Esophagus squamous epithelium (tissue), 5 donors: ENCODE results near the gene CRX. TPM values are rescaled to one million over a fixed set of nuclear protein-coding genes. Genes with fewer than 3 reads are reported as not detected.

ENCODE experiments used
- DNase-seq: peaks from one replicate; lab custom pipeline; 2025; lab: John Stamatoyannopoulos, UW
- H3K27ac ChIP-seq, 4 donors: fragments of 200-600 bp; sonication (generic); one replicate each; pipeline ENCODE4 v1.5.1; 2016 to 2019; ENCODE audit warnings: mild to moderate bottlenecking in 1 of 4
- H3K27me3 ChIP-seq, 4 donors: fragments of 200-600 bp; sonication (generic); 1 replicate in 3 of 4; 2 replicates in 1 of 4; pipeline versions ENCODE4 v1.5.1 to v1.6.0; 2017 to 2021; ENCODE audit warnings: antibody characterized with exemption in 1 of 4
- H3K36me3 ChIP-seq, 3 donors: fragments of 200-600 bp; sonication (generic); one replicate each; pipeline ENCODE4 v1.5.1; 2016 to 2019
- H3K4me1 ChIP-seq, 3 donors: fragments of 200-600 bp; sonication (generic); one replicate each; pipeline ENCODE4 v1.5.1; 2017 to 2019
- H3K4me3 ChIP-seq, 4 donors: fragments of 200-600 bp; sonication (generic); 1 replicate in 3 of 4; 2 replicates in 1 of 4; pipeline ENCODE4 v1.5.1; 2016 to 2019; ENCODE audit warnings: mild to moderate bottlenecking in 2 of 4, moderate library complexity in 1 of 4
- H3K9me3 ChIP-seq, 3 donors: fragments of 200-600 bp; sonication (generic); one replicate each; pipeline ENCODE4 v1.5.1; 2016 to 2019
- CTCF ChIP-seq, 6 experiments: fragments of 450-650 bp in 4 of 6; fragments of 200-600 bp in 2 of 6; sonication (generic) in 2 of 6; IDR thresholded peaks; one replicate each; pipeline ENCODE4 v1.5.1; 2016 to 2019; ENCODE audit warnings: antibody characterized with exemption in 6 of 6, mild to moderate bottlenecking in 4 of 6, moderate library complexity in 4 of 6
- POLR2A ChIP-seq, 4 donors: fragments of 450-650 bp; IDR thresholded peaks; one replicate each; pipeline ENCODE4 v1.6.1; 2017; ENCODE audit warnings: antibody characterized with exemption in 4 of 4, mild to moderate bottlenecking in 4 of 4, moderate library complexity in 3 of 4
- WGBS, 2 donors: methylation state at CpG; one replicate each; pipeline ENCODE4 v1.1.5; 2018; 5-methylcytosine and 5-hydroxymethylcytosine counted together
- intact Hi-C: fragments of 100-400 bp; cut with DNase I; formaldehyde crosslinking; loops from one replicate; pipeline ENCODE4 v1.15.0; 2022
- total RNA-seq, 4 donors: library from RNA; depleted of rRNA; stranded (reverse); fragments of >200 nt; gene quantifications; one replicate each; pipeline ENCODE4 v1.1.0, GENCODE V29; 2016
- donor health status: DM: yes; HTN: yes; CAD: no.

Gene CRX
- total RNA-seq, 4 donors from 2014 or later, result not detected

GRCh38 chr19:47790398-47790814 lies 31.3 kb upstream of the CRX start:
- no peak overlapping the region for H3K4me3 ChIP-seq
- intact Hi-C loops, result loop anchor here (10.0 kb wide), 1 partner anchor 356 kb away; no protein-coding TSS in a partner anchor
- H3K27me3 ChIP-seq, result no peaks in the 10 kb centered on the region
- no peak for DNase-seq
- H3K4me1 ChIP-seq, result peaks cover 0 to 31% (median 6%) of the 10 kb centered on the region in 3 donors
- no peak overlapping the region for H3K27ac ChIP-seq
- TF ChIP-seq CTCF (IDR thresholded peaks at IDR 0.05), result peak; percentile 62 to 88 (median 72)
- TF ChIP-seq POLR2A (IDR thresholded peaks at IDR 0.05), result no peak
- H3K36me3 ChIP-seq, result peaks cover 4 to 16% (median 5%) of the 10 kb centered on the region in 3 donors
- WGBS, 2 donors, result 0 to 33% methylated on average over 1 to 2 of the region's 10 CpGs
- no peaks in the 10 kb centered on the region for H3K9me3 ChIP-seq

GRCh38 chr19:47792616-47793015 lies 29.1 kb upstream of the CRX start:
- TF ChIP-seq CTCF (IDR thresholded peaks at IDR 0.05), result no peak
- no peaks in the 10 kb centered on the region for H3K36me3 ChIP-seq
- intact Hi-C loops, result loop anchor here (10.0 kb wide), 1 partner anchor 358 kb away; no protein-coding TSS in a partner anchor
- DNase-seq, result no peak
- H3K27me3 ChIP-seq, result no peaks in the 10 kb centered on the region
- H3K27ac ChIP-seq, result no peak overlapping the region
- 85 to 100% methylated on average over 1 of the region's 1 CpG for WGBS, 2 donors
- H3K9me3 ChIP-seq, result no peaks in the 10 kb centered on the region
- peaks cover 0 to 22% (median 6%) of the 10 kb centered on the region in 3 donors for H3K4me1 ChIP-seq
- H3K4me3 ChIP-seq, result no peak overlapping the region

- Histone ChIP-seq H3K27ac (no peak overlapping the region), H3K4me3 (no peak overlapping the region), H3K27me3 (peaks cover 0 to 7% (median 0%) of the 10 kb centered on the region in 4 donors), H3K4me1 (peaks cover 0 to 12% (median 6%) of the 10 kb centered on the region in 3 donors), H3K36me3 (no peaks in the 10 kb centered on the region), H3K9me3 (no peaks in the 10 kb centered on the region)
- 83 to 85% methylated on average over 16 to 18 of the region's 18 CpGs for WGBS, 2 donors
- DNase-seq, result no peak
- intact Hi-C loops, result loop anchor here (10.0 kb wide), 1 partner anchor 360 kb away; no protein-coding TSS in a partner anchor
- TF ChIP-seq POLR2A (IDR thresholded peaks at IDR 0.05), result no peak
- TF ChIP-seq CTCF (IDR thresholded peaks at IDR 0.05), result no peak
These were observed 27.2 kb upstream of the CRX start for GRCh38 chr19:47794526-47794925.

- intact Hi-C loops, result loop anchor here (10.0 kb wide), 1 partner anchor 362 kb away; no protein-coding TSS in a partner anchor
- no peaks in the 10 kb centered on the region for H3K9me3 ChIP-seq
- H3K27me3 ChIP-seq, result peaks cover 0 to 7% (median 0%) of the 10 kb centered on the region in 4 donors
- 63 to 66% methylated on average over 2 of the region's 2 CpGs for WGBS, 2 donors
- H3K27ac ChIP-seq, result no peak overlapping the region
- H3K4me1 ChIP-seq, result no peaks in the 10 kb centered on the region
- TF ChIP-seq CTCF (IDR thresholded peaks at IDR 0.05), result no peak
- TF ChIP-seq POLR2A (IDR thresholded peaks at IDR 0.05), result no peak
- DNase-seq, result no peak
- no peaks in the 10 kb centered on the region for H3K36me3 ChIP-seq
- no peak overlapping the region for H3K4me3 ChIP-seq
These were observed 25.0 kb upstream of the CRX start for GRCh38 chr19:47796785-47797184.

- TF ChIP-seq CTCF (IDR thresholded peaks at IDR 0.05) (no peak), POLR2A (IDR thresholded peaks at IDR 0.05) (no peak)
- H3K4me1 ChIP-seq, result no peaks in the 10 kb centered on the region
- DNase-seq, result no peak
- H3K9me3 ChIP-seq, result no peaks in the 10 kb centered on the region
- peaks cover 0 to 7% (median 0%) of the 10 kb centered on the region in 4 donors for H3K27me3 ChIP-seq
- 52 to 64% methylated on average over 13 to 14 of the region's 14 CpGs for WGBS, 2 donors
- H3K4me3 ChIP-seq, result no peak overlapping the region
- intact Hi-C loops, result loop anchor here (10.0 kb wide), 1 partner anchor 363 kb away; no protein-coding TSS in a partner anchor
- no peak overlapping the region for H3K27ac ChIP-seq
- H3K36me3 ChIP-seq, result no peaks in the 10 kb centered on the region
These were observed 23.5 kb upstream of the CRX start for GRCh38 chr19:47797996-47798903.
